A549 (cell line): ENCODE data around the gene PRRG2.

Experiments
- EP300 ChIP-seq, 2 experiments: fragments of >200 bp; sonication (Bioruptor Twin); formaldehyde crosslinking; IDR thresholded peaks; 2 replicates in 1 of 2; 3 replicates in 1 of 2; pipeline ENCODE4 v1.6.1; 2016 to 2017
- MYC ChIP-seq: IDR thresholded peaks from 2 replicates; pipeline ENCODE4 v1.6.1; 2012; ENCODE audit warnings: mild to moderate bottlenecking, inconsistent platforms, low read length, improper control_type of control experiment, borderline replicate concordance
- POLR2AphosphoS2 ChIP-seq: conservative IDR thresholded peaks from 2 replicates; pipeline ENCODE4 v1.6.1; 2012; ENCODE audit warnings: low read length, improper control_type of control experiment, inconsistent platforms
- RCOR1 ChIP-seq: fragments of 150-350 bp; IDR thresholded peaks from 2 replicates; pipeline ENCODE4 v1.6.1; 2014; ENCODE audit warnings: antibody characterized with exemption, low read length, low read depth

DNA sequence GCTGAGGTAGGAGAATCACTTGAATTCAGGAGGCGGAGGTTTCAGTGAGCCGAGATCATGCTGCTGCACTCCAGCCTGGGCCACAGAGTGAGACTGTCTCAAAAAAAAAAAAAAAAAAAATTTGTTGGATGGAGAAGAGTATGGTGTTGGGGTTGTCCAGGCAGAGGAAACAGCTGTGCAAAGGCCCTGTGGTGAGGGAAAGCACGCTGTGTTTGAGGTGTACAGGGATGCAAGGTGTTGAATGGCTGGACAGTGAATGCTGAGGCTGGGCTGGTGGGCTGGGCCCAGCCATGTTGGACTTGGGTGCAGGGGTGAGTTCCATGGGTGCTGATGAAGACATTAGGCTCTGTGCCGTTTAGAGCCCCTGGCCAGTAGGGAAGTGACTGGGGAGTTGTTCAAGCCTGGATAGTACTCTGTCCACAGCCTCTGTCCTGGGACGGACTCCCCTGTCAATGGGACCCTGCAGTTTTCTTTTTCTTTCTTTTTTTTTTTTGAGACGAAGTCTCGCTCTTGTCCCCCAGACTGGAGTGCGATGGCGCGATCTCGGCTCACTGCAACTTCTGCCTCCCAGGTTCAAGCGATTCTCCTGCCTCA is 28.5 kb downstream of the PRRG2 start:
- TF ChIP-seq MYC (no peak), EP300 (IDR thresholded peaks at IDR 0.05) (no peak), RCOR1 (no peak), POLR2AphosphoS2 (no peak)
